K562 (cell line): ENCODE results near the gene CYLD. TPM values are rescaled to one million over a fixed set of nuclear protein-coding genes. Genes with fewer than 3 reads are reported as not detected.

Source experiments
- ATAC-seq: fragments of 200-7000 bp; cut with Tn5 transposase; 3 replicates; pipeline ENCODE4 v1.9.1; 2020; ENCODE audit warnings: moderate library complexity
- BruUV-seq: library from RNA; stranded (reverse); fragments of 400-500 nt; replicated peaks from 2 replicates; lab custom pipeline; 2021; lab: Mats Ljungman, UMichigan
- CTCF ChIA-PET: fragments of 300-600 bp; formaldehyde crosslinking; extraction: SDS; loops from one replicate; lab custom pipeline; 2021; ENCODE audit warnings: low intra/inter-chr PET ratio; lab: Yijun Ruan, JAX
- POLR2A ChIA-PET: fragments of 300-600, 350-650 bp; sonication (Branson Sonifier 250); formaldehyde crosslinking; extraction: SDS; loops from one replicate; lab custom pipeline; 2021; ENCODE audit warnings: antibody characterized with exemption, inconsistent platforms; lab: Yijun Ruan, JAX
- DNase-seq, 4 experiments: peaks; one replicate each; pipeline versions ENCODE4 v3.0.0 to v3.0.0-alpha.2; 2011 to 2018; ENCODE audit warnings: low spot score in 3 of 4, mixed read lengths in 3 of 4; ENCODE audit errors: extremely low read depth in 1 of 4
- FAIRE-seq: peaks from 2 replicates; lab custom pipeline; 2011; peaks lifted over from hg19 to GRCh38; lab: Jason Lieb, UNC
- H2AFZ ChIP-seq: 2 replicates; pipeline ENCODE4 v1.6.0; 2011; ENCODE audit warnings: low read depth, low read length, control low read depth, inconsistent platforms
- H3K27ac ChIP-seq: fragments of 200-600 bp; 3 replicates; pipeline ENCODE4 v1.8.0; 2011; ENCODE audit warnings: low read depth, mild to moderate bottlenecking, control low read depth, inconsistent platforms, low read length, moderate library complexity, mixed read lengths; ENCODE audit errors: extremely low read depth
- H3K27me3 ChIP-seq, 2 experiments: fragments of 300-600 bp in 1 of 2; 2 replicates in 1 of 2; 3 replicates in 1 of 2; pipeline versions ENCODE4 v1.6.0 to v1.8.0; 2011; ENCODE audit warnings: inconsistent platforms in 2 of 2, low read length in 2 of 2, mild to moderate bottlenecking in 1 of 2, mixed read lengths in 1 of 2, moderate library complexity in 1 of 2; ENCODE audit not compliant: control insufficient read depth in 2 of 2, insufficient read depth in 2 of 2
- H3K36me3 ChIP-seq: fragments of 300-600 bp; 3 replicates; pipeline ENCODE4 v1.8.0; 2011; ENCODE audit warnings: mild to moderate bottlenecking, low read length, inconsistent platforms; ENCODE audit not compliant: control insufficient read depth, insufficient read depth
- H3K4me1 ChIP-seq, 2 experiments: fragments of 200-600 bp in 1 of 2; replicated peaks in 1 of 2; 2 replicates in 1 of 2; 3 replicates in 1 of 2; pipeline versions ENCODE4 v1.5.1 to v1.8.0; 2011; ENCODE audit warnings: inconsistent platforms in 2 of 2, low read length in 2 of 2, mild to moderate bottlenecking in 1 of 2, mixed read lengths in 1 of 2, moderate library complexity in 1 of 2; ENCODE audit not compliant: control insufficient read depth in 2 of 2, insufficient read depth in 2 of 2
- H3K4me2 ChIP-seq: 2 replicates; pipeline ENCODE4 v1.6.1; 2011; ENCODE audit warnings: low read length, control low read depth, inconsistent platforms, mixed read lengths; ENCODE audit not compliant: insufficient read depth
- H3K4me3 ChIP-seq: fragments of 200-600 bp; sonication (generic), shearing (Covaris generic); 2 replicates; pipeline ENCODE4 v1.5.1; 2016; ENCODE audit warnings: control low read depth, inconsistent platforms
- H3K79me2 ChIP-seq: fragments of 200-600 bp; 3 replicates; pipeline ENCODE4 v1.8.0; 2011; ENCODE audit warnings: low read length, inconsistent platforms; ENCODE audit not compliant: control insufficient read depth, insufficient read depth
- H3K9ac ChIP-seq, 2 experiments: 2 replicates each; pipeline versions ENCODE4 v1.6.0 to v1.6.1; 2011; ENCODE audit warnings: low read depth in 2 of 2, low read length in 2 of 2, control low read depth in 1 of 2, inconsistent platforms in 1 of 2, mild to moderate bottlenecking in 1 of 2, mixed read lengths in 1 of 2; ENCODE audit not compliant: insufficient read depth in 1 of 2
- H3K9me1 ChIP-seq: one replicate; pipeline ENCODE4 v1.6.0; 2011; ENCODE audit warnings: inconsistent platforms, mild to moderate bottlenecking, low read length, moderate library complexity; ENCODE audit not compliant: control insufficient read depth, insufficient read depth
- H3K9me3 ChIP-seq: replicated peaks from 2 replicates; pipeline ENCODE4 v1.5.1; 2011; ENCODE audit warnings: low read depth, low read length, inconsistent platforms; ENCODE audit not compliant: control insufficient read depth, insufficient read depth
- H4K20me1 ChIP-seq: replicated peaks from 2 replicates; pipeline ENCODE4 v1.6.1; 2011; ENCODE audit warnings: low read length, inconsistent platforms, mixed read lengths; ENCODE audit not compliant: control insufficient read depth, insufficient read depth
- HDGF ChIP-seq: fragments of 450-650 bp; IDR thresholded peaks from 2 replicates; pipeline ENCODE4 v1.6.1; 2016
- POLR2AphosphoS2 ChIP-seq: IDR thresholded peaks from 2 replicates; pipeline ENCODE4 v1.6.1; 2012; ENCODE audit warnings: low read length, improper control_type of control experiment
- RERE ChIP-seq: sonication (generic); formaldehyde crosslinking; IDR thresholded peaks from 2 replicates; pipeline ENCODE4 v1.8.0; 2023; ENCODE audit warnings: missing genetic modification reagents, mild to moderate bottlenecking, borderline replicate concordance
- WGBS: fragments of 100-300 bp; shearing (Covaris generic); methylation state at CpG from one replicate; pipeline ENCODE4 v1.1.6; 2016; ENCODE audit warnings: low coverage, mixed read lengths; ENCODE audit not compliant: insufficient coverage; ENCODE audit errors: missing lambda C conversion rate; 5-methylcytosine and 5-hydroxymethylcytosine counted together
- in situ Hi-C: fragments of 300-500 bp; cut with MboI; formaldehyde crosslinking; loops from 4 replicates; pipeline ENCODE4 v1.15.0; 2018; ENCODE audit warnings: inconsistent platforms, mixed read lengths
- intact Hi-C: fragments of 100-400 bp; cut with micrococcal nuclease; formaldehyde crosslinking; loops from 2 replicates; pipeline ENCODE4 v1.14.2; 2022
- polyA plus RNA-seq, 8 experiments: library from polyadenylated mRNA; depleted of rRNA in 4 of 8; stranded (reverse) in 5 of 8; unstranded in 3 of 8; fragments of >200 nt; fragmentation: Nextera tagmentation in 2 of 8; fragmentation: Illumina TruSeq in 1 of 8; extraction: Ambion mirVana in 2 of 8; extraction: Trizol in 1 of 8; gene quantifications; 2 replicates each; pipeline versions ENCODE4 v1.2.1 to v1.2.3, GENCODE V29; 2011 to 2014; ENCODE audit warnings: inconsistent platforms in 1 of 8, missing spikeins in 1 of 8
- total RNA-seq, 7 experiments: library from RNA; depleted of rRNA in 6 of 7; stranded (reverse); fragments of >200 nt in 6 of 7; fragmentation: Illumina TruSeq in 2 of 7; extraction: Trizol in 2 of 7; gene quantifications; 2 replicates each; pipeline versions ENCODE4 v1.2.1 to v1.2.3, GENCODE V29; 2011 to 2021; ENCODE audit warnings: low replicate concordance in 1 of 7

The CYLD gene
- total and polyA plus RNA-seq, 9 of the 15 experiments (the other 6 are each of a cell fraction or from before 2014, with no cell fraction given) = 3.4 to 7.4 (median 5.3) TPM

DNA sequence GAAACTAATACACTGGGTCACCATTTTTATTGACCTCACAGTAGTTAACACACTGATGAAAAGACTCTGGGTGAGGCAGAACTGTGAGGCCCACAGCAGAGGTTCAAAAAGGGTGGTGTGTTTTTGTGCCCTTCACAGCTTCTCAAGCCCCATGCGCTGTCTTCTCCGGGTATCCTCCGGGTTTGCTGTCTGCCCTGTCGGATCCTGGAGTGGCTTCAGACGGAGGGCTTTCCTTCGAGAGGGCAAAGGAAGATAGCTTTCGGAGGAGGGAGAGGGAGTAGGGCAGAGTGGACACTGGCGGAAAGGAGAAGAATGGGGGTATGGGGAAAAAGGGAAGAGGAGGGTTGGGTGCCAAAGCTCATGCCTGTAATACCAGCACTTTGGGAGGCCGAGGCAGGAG is 80.8 kb downstream of the CYLD start:
- no peak overlapping the region for H3K4me3 ChIP-seq

More for the DNA sequence above, 80.8 kb downstream of the CYLD start:
- H3K4me1 ChIP-seq = no peaks in the 10 kb centered on the region
- intact Hi-C loops = loop anchor here (5.0 kb wide), 1 partner anchor 60 kb away; no protein-coding TSS in a partner anchor
- ChIA-PET CTCF (no interaction called here), POLR2A (no interaction called here)
- ATAC-seq (no peak), FAIRE-seq (no peak), DNase-seq (no peak)
- no peak overlapping the region for H3K4me2 ChIP-seq
- TF ChIP-seq HDGF (no peak), RERE (CRISPR knock-in tag) (no peak), POLR2AphosphoS2 (no peak)
- no peaks in the 10 kb centered on the region for H3K79me2 ChIP-seq
- peaks cover 3% of the 10 kb centered on the region; the same call in 1 of the 2 replicates for H4K20me1 ChIP-seq
- H3K9me1 ChIP-seq = no peaks in the 10 kb centered on the region
- no peaks in the 10 kb centered on the region for H3K36me3 ChIP-seq
- H3K9ac ChIP-seq = no peak overlapping the region
- WGBS = 8% methylated on average over 6 of the region's 9 CpGs
- H2AFZ ChIP-seq = no peak overlapping the region
- BruUV-seq = no TSS peak
- no peak overlapping the region for H3K27ac ChIP-seq
- in situ Hi-C loops = no loop called here
- H3K27me3 ChIP-seq = peaks cover 7 to 25% of the 10 kb centered on the region in 2 experiments; a peak in 4 of 5 replicates
- H3K9me3 ChIP-seq = no peaks in the 10 kb centered on the region
